Panc1 (cell line): ENCODE results near the gene PROS1. TPM values are rescaled to one million over a fixed set of nuclear protein-coding genes. Genes with fewer than 3 reads are reported as not detected.

Experiments used
- ATAC-seq: fragments of 200-7000 bp; cut with Tn5 transposase; 2 replicates; pipeline ENCODE4 v1.9.1; 2020; ENCODE audit warnings: mild to moderate bottlenecking, moderate library complexity
- BruUV-seq: library from RNA; stranded (reverse); fragments of 400-500 nt; replicated peaks from 2 replicates; lab custom pipeline; 2021; lab: Mats Ljungman, UMichigan
- CTCF ChIA-PET: fragments of 300-600 bp; sonication (Branson Sonifier 250); formaldehyde crosslinking; loops from one replicate; lab custom pipeline; 2022; ENCODE audit warnings: antibody characterized with exemption; lab: Charles Lee
- POLR2A ChIA-PET: fragments of 300-600 bp; sonication (Branson Sonifier 250); formaldehyde crosslinking; loops from one replicate; lab custom pipeline; 2022; ENCODE audit warnings: antibody characterized with exemption; lab: Charles Lee
- DNase-seq: peaks from one replicate; pipeline ENCODE4 v3.0.0-alpha.2; 2010; ENCODE audit warnings: low read depth, low spot score
- H3K27ac ChIP-seq: 2 replicates; pipeline ENCODE4 v1.5.1; 2011; ENCODE audit warnings: mild to moderate bottlenecking, low read length, inconsistent platforms
- H3K27me3 ChIP-seq: fragments of 200-500 bp; sonication (Bioruptor generic); 2 replicates; pipeline ENCODE4 v1.6.0; 2014; ENCODE audit warnings: low read length, inconsistent platforms; ENCODE audit not compliant: control insufficient read depth, insufficient read depth
- H3K36me3 ChIP-seq: fragments of 200-500 bp; sonication (Bioruptor generic); 2 replicates; pipeline ENCODE4 v1.5.1; 2014; ENCODE audit warnings: inconsistent platforms, mild to moderate bottlenecking, low read length, moderate library complexity; ENCODE audit not compliant: control insufficient read depth, insufficient read depth
- H3K4me1 ChIP-seq: 2 replicates; pipeline ENCODE4 v1.5.1; 2011; ENCODE audit warnings: inconsistent platforms, mild to moderate bottlenecking, low read length, moderate library complexity; ENCODE audit not compliant: control insufficient read depth, insufficient read depth
- H3K4me3 ChIP-seq, 2 experiments: 2 replicates each; pipeline ENCODE4 v1.5.1; 2011 to 2012; ENCODE audit warnings: low read depth in 2 of 2, low read length in 2 of 2, mild to moderate bottlenecking in 2 of 2, inconsistent platforms in 1 of 2, moderate library complexity in 1 of 2
- H3K9me3 ChIP-seq: fragments of 200-500 bp; sonication (Bioruptor generic); 2 replicates; pipeline ENCODE4 v1.5.1; 2014; ENCODE audit warnings: low read depth, mild to moderate bottlenecking, inconsistent platforms, low read length, moderate library complexity; ENCODE audit not compliant: control insufficient read depth, insufficient read depth
- POLR2AphosphoS5 ChIP-seq: IDR thresholded peaks from 2 replicates; pipeline ENCODE4 v1.6.1; 2012; ENCODE audit warnings: mild to moderate bottlenecking, low read depth, low read length, moderate library complexity
- SIN3A ChIP-seq: IDR thresholded peaks from 2 replicates; pipeline ENCODE4 v1.6.1; 2012; ENCODE audit warnings: low read depth, mild to moderate bottlenecking, low read length, moderate library complexity, borderline replicate concordance; ENCODE audit not compliant: insufficient read depth
- TCF7L2 ChIP-seq: IDR thresholded peaks from 2 replicates; pipeline ENCODE4 v1.6.1; 2011; ENCODE audit warnings: mild to moderate bottlenecking, low read depth, low read length, inconsistent platforms
- in situ Hi-C: cut with HindIII; loops from 2 replicates; pipeline ENCODE4 v1.10.0; 2016; ENCODE audit warnings: low sequenced_read_pairs, low pct_unique_long_range_greater_than_20kb
- intact Hi-C: fragments of 100-400 bp; cut with micrococcal nuclease; formaldehyde crosslinking; loops from one replicate; pipeline ENCODE4 v1.10.0; 2022; ENCODE audit not compliant: unreplicated experiment
- total RNA-seq: library from RNA; stranded (reverse); gene quantifications from one replicate; pipeline ENCODE4 v1.2.1, GENCODE V29; 2021; ENCODE audit not compliant: unreplicated experiment
- TF ChIP-seq, protein P1 (sequence below), 2 experiments: IDR thresholded peaks; 2 replicates each; pipeline ENCODE4 v1.6.1; 2011 to 2012; ENCODE audit warnings: low read depth in 2 of 2, control low read depth in 1 of 2, low read length in 1 of 2, mild to moderate bottlenecking in 1 of 2, moderate library complexity in 1 of 2; ENCODE audit not compliant: insufficient read depth in 1 of 2
- TF ChIP-seq, protein P2 (sequence below): fragments of 450-650 bp; IDR thresholded peaks from 2 replicates; pipeline ENCODE4 v1.5.1; 2017; ENCODE audit warnings: mild to moderate bottlenecking

Gene PROS1
- total RNA-seq, 1 experiment from 2014 or later = 16.8 TPM

DNA sequence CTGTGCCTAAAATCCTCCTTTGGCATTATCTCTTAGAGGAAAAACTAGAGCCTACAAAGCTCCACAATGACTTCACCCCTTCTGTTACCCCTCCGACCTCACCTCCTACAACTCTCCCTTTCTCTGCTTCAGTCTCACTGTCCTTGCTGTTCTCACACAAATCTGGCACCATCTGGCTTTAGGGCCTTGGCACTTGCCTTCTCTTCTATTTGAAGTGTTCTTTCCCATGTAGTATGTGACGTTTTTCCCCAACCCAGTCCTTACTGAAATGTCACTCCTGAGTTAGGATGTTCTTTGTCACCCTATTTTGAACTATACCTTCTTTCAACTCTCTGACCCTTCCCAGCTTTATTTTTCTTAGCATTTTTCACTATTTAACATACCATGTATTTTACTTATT, 46.0 kb upstream of the PROS1 start:
- ATAC-seq (no peak), DNase-seq (no peak)
- intact Hi-C loops (no loop called here), in situ Hi-C loops (no loop called here)
- no peak overlapping the region for H3K27ac ChIP-seq
- no peaks in the 10 kb centered on the region for H3K9me3 ChIP-seq
- TF ChIP-seq POLR2AphosphoS5 (no peak), TCF7L2 (no peak), SIN3A (no peak)
- TF ChIP-seq, protein P1, sequence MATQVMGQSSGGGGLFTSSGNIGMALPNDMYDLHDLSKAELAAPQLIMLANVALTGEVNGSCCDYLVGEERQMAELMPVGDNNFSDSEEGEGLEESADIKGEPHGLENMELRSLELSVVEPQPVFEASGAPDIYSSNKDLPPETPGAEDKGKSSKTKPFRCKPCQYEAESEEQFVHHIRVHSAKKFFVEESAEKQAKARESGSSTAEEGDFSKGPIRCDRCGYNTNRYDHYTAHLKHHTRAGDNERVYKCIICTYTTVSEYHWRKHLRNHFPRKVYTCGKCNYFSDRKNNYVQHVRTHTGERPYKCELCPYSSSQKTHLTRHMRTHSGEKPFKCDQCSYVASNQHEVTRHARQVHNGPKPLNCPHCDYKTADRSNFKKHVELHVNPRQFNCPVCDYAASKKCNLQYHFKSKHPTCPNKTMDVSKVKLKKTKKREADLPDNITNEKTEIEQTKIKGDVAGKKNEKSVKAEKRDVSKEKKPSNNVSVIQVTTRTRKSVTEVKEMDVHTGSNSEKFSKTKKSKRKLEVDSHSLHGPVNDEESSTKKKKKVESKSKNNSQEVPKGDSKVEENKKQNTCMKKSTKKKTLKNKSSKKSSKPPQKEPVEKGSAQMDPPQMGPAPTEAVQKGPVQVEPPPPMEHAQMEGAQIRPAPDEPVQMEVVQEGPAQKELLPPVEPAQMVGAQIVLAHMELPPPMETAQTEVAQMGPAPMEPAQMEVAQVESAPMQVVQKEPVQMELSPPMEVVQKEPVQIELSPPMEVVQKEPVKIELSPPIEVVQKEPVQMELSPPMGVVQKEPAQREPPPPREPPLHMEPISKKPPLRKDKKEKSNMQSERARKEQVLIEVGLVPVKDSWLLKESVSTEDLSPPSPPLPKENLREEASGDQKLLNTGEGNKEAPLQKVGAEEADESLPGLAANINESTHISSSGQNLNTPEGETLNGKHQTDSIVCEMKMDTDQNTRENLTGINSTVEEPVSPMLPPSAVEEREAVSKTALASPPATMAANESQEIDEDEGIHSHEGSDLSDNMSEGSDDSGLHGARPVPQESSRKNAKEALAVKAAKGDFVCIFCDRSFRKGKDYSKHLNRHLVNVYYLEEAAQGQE (IDR thresholded peaks at IDR 0.05; ENCODE audit: insufficient read depth in 1 of 2, low read depth in 2 of 2, low read length in 1 of 2) = no peak
- TF ChIP-seq, protein P2, sequence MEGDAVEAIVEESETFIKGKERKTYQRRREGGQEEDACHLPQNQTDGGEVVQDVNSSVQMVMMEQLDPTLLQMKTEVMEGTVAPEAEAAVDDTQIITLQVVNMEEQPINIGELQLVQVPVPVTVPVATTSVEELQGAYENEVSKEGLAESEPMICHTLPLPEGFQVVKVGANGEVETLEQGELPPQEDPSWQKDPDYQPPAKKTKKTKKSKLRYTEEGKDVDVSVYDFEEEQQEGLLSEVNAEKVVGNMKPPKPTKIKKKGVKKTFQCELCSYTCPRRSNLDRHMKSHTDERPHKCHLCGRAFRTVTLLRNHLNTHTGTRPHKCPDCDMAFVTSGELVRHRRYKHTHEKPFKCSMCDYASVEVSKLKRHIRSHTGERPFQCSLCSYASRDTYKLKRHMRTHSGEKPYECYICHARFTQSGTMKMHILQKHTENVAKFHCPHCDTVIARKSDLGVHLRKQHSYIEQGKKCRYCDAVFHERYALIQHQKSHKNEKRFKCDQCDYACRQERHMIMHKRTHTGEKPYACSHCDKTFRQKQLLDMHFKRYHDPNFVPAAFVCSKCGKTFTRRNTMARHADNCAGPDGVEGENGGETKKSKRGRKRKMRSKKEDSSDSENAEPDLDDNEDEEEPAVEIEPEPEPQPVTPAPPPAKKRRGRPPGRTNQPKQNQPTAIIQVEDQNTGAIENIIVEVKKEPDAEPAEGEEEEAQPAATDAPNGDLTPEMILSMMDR = no peak
- no peak overlapping the region for H3K4me3 ChIP-seq
- H3K36me3 ChIP-seq = no peaks in the 10 kb centered on the region
- no peaks in the 10 kb centered on the region for H3K4me1 ChIP-seq
- no TSS peak for BruUV-seq
- CTCF ChIA-PET = no interaction called here
- H3K27me3 ChIP-seq = no peaks in the 10 kb centered on the region
- POLR2A ChIA-PET = no interaction called here

- TF ChIP-seq, protein P1 (IDR thresholded peaks at IDR 0.05; ENCODE audit: insufficient read depth in 1 of 2, low read depth in 2 of 2, low read length in 1 of 2) = no peak
- no peak for TF ChIP-seq POLR2AphosphoS5
- no peak for TF ChIP-seq TCF7L2
- no peak for TF ChIP-seq SIN3A
- TF ChIP-seq, protein P2 = no peak
- POLR2A ChIA-PET = no interaction called here
- no TSS peak for BruUV-seq
- Histone ChIP-seq H3K4me3 (no peak overlapping the region), H3K27ac (no peak overlapping the region), H3K9me3 (no peaks in the 10 kb centered on the region), H3K36me3 (no peaks in the 10 kb centered on the region; the same call in 1 of the 2 replicates), H3K27me3 (no peaks in the 10 kb centered on the region), H3K4me1 (no peaks in the 10 kb centered on the region)
- in situ Hi-C loops = no loop called here
- intact Hi-C loops = no loop called here
- CTCF ChIA-PET = no interaction called here
- no peak for ATAC-seq
- DNase-seq = no peak
Observed at GRCh38 chr3:94015025-94015424, 41.3 kb upstream of the PROS1 start.
